ENCODE results near the gene VWCE.
"Not testable (repeated sequence)": the region's sequence is repeated elsewhere in the genome, so short reads cannot be mapped to it uniquely, and the experiment has no call there.

GRCh38 chr11:61211327-61211952 is 83.7 kb downstream of the VWCE start:
- TF ChIP-seq CTCF (IDR thresholded peaks at IDR 0.05); USF2 (CRISPR knock-in tag; IDR thresholded peaks at IDR 0.05); MAX (CRISPR knock-in tag; IDR thresholded peaks at IDR 0.05); E2F5 (CRISPR knock-in tag; IDR thresholded peaks at IDR 0.05); KAT7 (CRISPR knock-in tag; IDR thresholded peaks at IDR 0.05; ENCODE audit: borderline replicate concordance); SP1 (CRISPR knock-in tag; conservative IDR thresholded peaks at IDR 0.05); AFF4 (CRISPR knock-in tag; IDR thresholded peaks at IDR 0.05; ENCODE audit: borderline replicate concordance); ARID4B (CRISPR knock-in tag; IDR thresholded peaks at IDR 0.05; ENCODE audit: borderline replicate concordance): not testable (repeated sequence)

All from WTC11 (cell line).